ENCODE results near the gene PTK6.

The PTK6 gene

GRCh38 chr20:63578224-63579016, 41.2 kb upstream of the PTK6 start:
- TF ChIP-seq CTCF (conservative IDR thresholded peaks at IDR 0.05): no peak

GRCh38 chr20:63577317-63577894, 40.2 kb upstream of the PTK6 start:
- TF ChIP-seq CTCF (conservative IDR thresholded peaks at IDR 0.05): no peak
- H3K27ac ChIP-seq: peak overlapping the region; percentile 67

More at GRCh38 chr20:63578224-63579016, 41.2 kb upstream of the PTK6 start:
- H3K27ac ChIP-seq: peak overlapping the region; percentile 5; the same call in 1 of the 2 replicates

GRCh38 chr20:63576311-63576710, 39.1 kb upstream of the PTK6 start:
- H3K27ac ChIP-seq: peak overlapping the region; percentile 67
- no peak for TF ChIP-seq CTCF (conservative IDR thresholded peaks at IDR 0.05)

- TF ChIP-seq CTCF (conservative IDR thresholded peaks at IDR 0.05): no peak
- peak overlapping the region; percentile 80; the same call in 1 of the 2 replicates for H3K27ac ChIP-seq
Observed at GRCh38 chr20:63574829-63575743, 37.9 kb upstream of the PTK6 start.

- peak within 1 kb of the TSS; percentile 80 for H3K27ac ChIP-seq
- no peak for TF ChIP-seq CTCF (conservative IDR thresholded peaks at IDR 0.05)
Observed at GRCh38 chr20:63574156-63574828, 37.1 kb upstream of the PTK6 start, which contains the start of gene HELZ2. TSS of gene HELZ2 (minus strand) at chr20:63574239. CDS start at chr20:63572385, 1,854 bp downstream.

- no peak for TF ChIP-seq CTCF (conservative IDR thresholded peaks at IDR 0.05)
Observed at GRCh38 chr20:63573647-63574131, 36.5 kb upstream of the PTK6 start.

More at GRCh38 chr20:63573647-63574131, 36.5 kb upstream of the PTK6 start:
- peak overlapping the region; percentile 80; the same call in 1 of the 2 replicates for H3K27ac ChIP-seq
